K562 (cell line): ENCODE measurements around the gene USP8. TPM values are rescaled to one million over a fixed set of nuclear protein-coding genes. Genes with fewer than 3 reads are reported as not detected.

ENCODE experiments used
- CHD1 ChIP-seq: fragments of 200-600 bp; sonication (generic); IDR thresholded peaks from one replicate; pipeline ENCODE4 v1.6.1; 2012; ENCODE audit warnings: mild to moderate bottlenecking, moderate library complexity, low read length, inconsistent platforms
- EGR1 ChIP-seq: fragments of 450-650 bp; conservative IDR thresholded peaks from 2 replicates; pipeline ENCODE4 v1.6.1; 2017; ENCODE audit warnings: mild to moderate bottlenecking
- ELF1 ChIP-seq: fragments of 200-800 bp; sonication (Bioruptor generic); IDR thresholded peaks from 2 replicates; pipeline ENCODE4 v1.6.1; 2016; ENCODE audit warnings: missing genetic modification characterization, missing compliant biosample characterization
- ERF ChIP-seq: fragments of 450-650 bp; formaldehyde crosslinking; IDR thresholded peaks from 2 replicates; pipeline ENCODE4 v1.4.0; 2020; ENCODE audit warnings: mild to moderate bottlenecking, mixed read lengths
- ETV5 ChIP-seq: sonication (generic); formaldehyde crosslinking; IDR thresholded peaks from 2 replicates; pipeline ENCODE4 v1.4.0; 2020; ENCODE audit warnings: low read depth, mild to moderate bottlenecking, missing genetic modification reagents
- FOXA1 ChIP-seq: fragments of 450-650 bp; IDR thresholded peaks from 2 replicates; pipeline ENCODE4 v1.6.1; 2016; ENCODE audit warnings: mild to moderate bottlenecking, borderline replicate concordance
- GABPA ChIP-seq: fragments of 200-800 bp; sonication (Bioruptor generic); conservative IDR thresholded peaks from 2 replicates; pipeline ENCODE4 v1.6.1; 2016; ENCODE audit warnings: low read depth, missing genetic modification characterization, missing compliant biosample characterization
- GABPB1 ChIP-seq: sonication (generic); formaldehyde crosslinking; IDR thresholded peaks from 2 replicates; pipeline ENCODE4 v1.8.0; 2022; ENCODE audit warnings: mild to moderate bottlenecking, missing genetic modification reagents
- GATA2 ChIP-seq: sonication (generic); formaldehyde crosslinking; IDR thresholded peaks from 2 replicates; pipeline ENCODE4 v1.4.0; 2020; ENCODE audit warnings: mild to moderate bottlenecking, missing genetic modification reagents
- HDAC3 ChIP-seq: fragments of 450-650 bp; IDR thresholded peaks from 2 replicates; pipeline ENCODE4 v1.6.1; 2018; ENCODE audit warnings: borderline replicate concordance, mild to moderate bottlenecking, moderate library complexity; ENCODE audit not compliant: partially characterized antibody
- KHSRP ChIP-seq: fragments of 450-650 bp; IDR thresholded peaks from 2 replicates; pipeline ENCODE4 v1.6.1; 2017
- MAFF ChIP-seq: IDR thresholded peaks from 2 replicates; pipeline ENCODE4 v1.6.1; 2012; ENCODE audit warnings: low read length, improper control_type of control experiment
- NFE2 ChIP-seq: IDR thresholded peaks from 2 replicates; pipeline ENCODE4 v1.6.1; 2014; ENCODE audit warnings: antibody characterized with exemption, low read depth
- POLR2A ChIP-seq: fragments of 450-650 bp; conservative IDR thresholded peaks from 2 replicates; pipeline ENCODE4 v1.6.1; 2016
- POLR2B ChIP-seq: fragments of 450-650 bp; IDR thresholded peaks from 2 replicates; pipeline ENCODE4 v1.6.1; 2018; ENCODE audit warnings: low read depth; ENCODE audit not compliant: partially characterized antibody
- RNF2 ChIP-seq: sonication (generic); IDR thresholded peaks from 2 replicates; pipeline ENCODE4 v1.6.1; 2016
- SIRT6 ChIP-seq: IDR thresholded peaks from one replicate; pipeline ENCODE4 v1.6.1; 2012; ENCODE audit warnings: low read depth, mild to moderate bottlenecking, control low read depth, inconsistent platforms, low read length, moderate library complexity
- ZBED1 ChIP-seq: IDR thresholded peaks from 2 replicates; pipeline ENCODE4 v1.6.1; 2014
- ZFP36 ChIP-seq: fragments of 150-350 bp; IDR thresholded peaks from 2 replicates; pipeline ENCODE4 v1.6.1; 2018; ENCODE audit warnings: low read length, low read depth; ENCODE audit not compliant: partially characterized antibody
- ZKSCAN3 ChIP-seq: fragments of 250-450 bp; sonication (Bioruptor Pico); IDR thresholded peaks from 2 replicates; pipeline ENCODE4 v1.4.0; 2020
- ZNF146 ChIP-seq: IDR thresholded peaks from one replicate; pipeline ENCODE4 v1.6.1; 2018; ENCODE audit warnings: missing compliant biosample characterization; ENCODE audit not compliant: unreplicated experiment
- ZNF165 ChIP-seq: fragments of 250-450 bp; sonication (Bioruptor Pico); IDR thresholded peaks from 2 replicates; pipeline ENCODE4 v1.4.0; 2020; ENCODE audit warnings: borderline replicate concordance
- ZNF695 ChIP-seq: fragments of 450-650 bp; formaldehyde crosslinking; IDR thresholded peaks from 2 replicates; pipeline ENCODE4 v1.4.0; 2020; ENCODE audit warnings: mild to moderate bottlenecking, moderate library complexity
- ZNF766 ChIP-seq: fragments of 200-800 bp; sonication (Bioruptor generic); conservative IDR thresholded peaks from 2 replicates; pipeline ENCODE4 v1.6.1; 2016; ENCODE audit warnings: missing genetic modification characterization, missing compliant biosample characterization
- polyA plus RNA-seq, 8 experiments: library from polyadenylated mRNA; depleted of rRNA in 4 of 8; stranded (reverse) in 5 of 8; unstranded in 3 of 8; fragments of >200 nt; fragmentation: Nextera tagmentation in 2 of 8; fragmentation: Illumina TruSeq in 1 of 8; extraction: Ambion mirVana in 2 of 8; extraction: Trizol in 1 of 8; gene quantifications; 2 replicates each; pipeline versions ENCODE4 v1.2.1 to v1.2.3, GENCODE V29; 2011 to 2014; ENCODE audit warnings: inconsistent platforms in 1 of 8, missing spikeins in 1 of 8
- total RNA-seq, 7 experiments: library from RNA; depleted of rRNA in 6 of 7; stranded (reverse); fragments of >200 nt in 6 of 7; fragmentation: Illumina TruSeq in 2 of 7; extraction: Trizol in 2 of 7; gene quantifications; 2 replicates each; pipeline versions ENCODE4 v1.2.1 to v1.2.3, GENCODE V29; 2011 to 2021; ENCODE audit warnings: low replicate concordance in 1 of 7
- TF ChIP-seq, protein P1 (sequence below): IDR thresholded peaks from 2 replicates; pipeline ENCODE4 v1.6.1; 2014; ENCODE audit warnings: antibody characterized with exemption
- TF ChIP-seq, protein P2 (sequence below): sonication (generic); formaldehyde crosslinking; IDR thresholded peaks from 2 replicates; pipeline ENCODE4 v1.8.0; 2022; ENCODE audit warnings: mild to moderate bottlenecking, missing genetic modification reagents
- TF ChIP-seq, protein P3 (sequence below): fragments of 150-350 bp; conservative IDR thresholded peaks from 2 replicates; pipeline ENCODE4 v1.6.1; 2014; ENCODE audit warnings: low read length

The USP8 gene
- total and polyA plus RNA-seq, 9 of the 15 experiments (the other 6 are each of a cell fraction or from before 2014, with no cell fraction given), result 35.1 to 58.4 (median 46.1) TPM

DNA sequence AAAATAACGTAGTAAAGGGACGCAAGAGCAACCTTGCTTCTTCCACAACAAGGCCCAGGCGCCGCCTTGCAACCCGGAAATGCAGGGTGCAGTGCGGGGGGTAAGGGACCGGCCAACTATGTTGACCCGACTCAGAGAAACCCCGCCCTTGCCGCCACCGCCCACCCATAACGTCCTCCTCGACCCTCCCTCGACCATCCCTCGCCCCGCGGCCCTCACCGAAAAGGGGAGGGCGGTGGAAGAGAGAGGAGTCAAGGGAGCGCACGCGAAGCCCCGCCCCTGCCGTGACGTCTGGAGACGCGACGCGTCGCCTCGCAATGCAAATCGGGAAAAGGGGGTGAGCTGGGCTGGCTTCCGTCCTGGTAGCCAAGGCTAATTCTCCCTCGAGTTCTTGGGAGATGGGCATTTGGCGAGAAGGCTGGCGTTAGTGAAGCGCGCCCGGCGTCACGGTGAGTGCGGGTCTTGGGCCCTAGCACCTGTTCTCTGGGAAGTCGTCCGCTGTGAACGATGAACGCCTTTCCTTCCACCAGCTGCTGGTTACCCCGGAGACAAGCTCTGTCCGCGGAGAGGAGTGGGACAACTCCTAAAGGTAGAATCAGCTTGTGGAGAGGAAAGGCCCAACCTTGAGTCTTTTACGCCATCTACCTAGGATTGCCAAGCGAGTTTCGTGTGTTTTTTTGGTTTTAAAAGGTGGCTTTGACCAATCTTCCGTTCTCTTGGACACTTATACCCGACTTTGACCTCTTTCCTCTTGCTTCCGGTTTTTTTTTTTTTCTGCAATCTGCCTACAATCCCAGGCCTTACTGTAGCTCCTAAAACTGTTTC, at the start of gene USP8 (continued):
- TF ChIP-seq ZFP36 (peak; percentile 22), POLR2B (peak; percentile 87), CHD1 (no peak), ZBED1 (no peak), FOXA1 (no peak), ZNF695 (no peak), ELF1 (tag) (peak; percentile 98), GATA2 (no peak), NFE2 (no peak), KHSRP (no peak; the same call in 1 of the 2 replicates), MAFF (no peak), ETV5 (CRISPR knock-in tag) (peak; percentile 78; the same call in 1 of the 2 replicates), ZNF165 (CRISPR knock-in tag) (no peak), SIRT6 (no peak), GABPB1 (CRISPR knock-in tag) (peak; percentile 79), RNF2 (0 out of 2 replicates have a peak, but pooled peaks have one; percentile 53), ZKSCAN3 (CRISPR knock-in tag) (no peak), ZNF766 (0 out of 2 replicates have a peak, but pooled peaks have one; percentile 37), HDAC3 (no peak), POLR2A (peak; percentile 95), GABPA (peak; percentile 78), ERF (CRISPR knock-in tag) (no peak), ZNF146 (no peak), EGR1 (peak; percentile 90)
- TF ChIP-seq, protein P1, sequence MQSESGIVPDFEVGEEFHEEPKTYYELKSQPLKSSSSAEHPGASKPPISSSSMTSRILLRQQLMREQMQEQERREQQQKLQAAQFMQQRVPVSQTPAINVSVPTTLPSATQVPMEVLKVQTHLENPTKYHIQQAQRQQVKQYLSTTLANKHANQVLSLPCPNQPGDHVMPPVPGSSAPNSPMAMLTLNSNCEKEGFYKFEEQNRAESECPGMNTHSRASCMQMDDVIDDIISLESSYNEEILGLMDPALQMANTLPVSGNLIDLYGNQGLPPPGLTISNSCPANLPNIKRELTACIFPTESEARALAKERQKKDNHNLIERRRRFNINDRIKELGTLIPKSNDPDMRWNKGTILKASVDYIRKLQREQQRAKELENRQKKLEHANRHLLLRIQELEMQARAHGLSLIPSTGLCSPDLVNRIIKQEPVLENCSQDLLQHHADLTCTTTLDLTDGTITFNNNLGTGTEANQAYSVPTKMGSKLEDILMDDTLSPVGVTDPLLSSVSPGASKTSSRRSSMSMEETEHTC, result no peak
- TF ChIP-seq, protein P2, sequence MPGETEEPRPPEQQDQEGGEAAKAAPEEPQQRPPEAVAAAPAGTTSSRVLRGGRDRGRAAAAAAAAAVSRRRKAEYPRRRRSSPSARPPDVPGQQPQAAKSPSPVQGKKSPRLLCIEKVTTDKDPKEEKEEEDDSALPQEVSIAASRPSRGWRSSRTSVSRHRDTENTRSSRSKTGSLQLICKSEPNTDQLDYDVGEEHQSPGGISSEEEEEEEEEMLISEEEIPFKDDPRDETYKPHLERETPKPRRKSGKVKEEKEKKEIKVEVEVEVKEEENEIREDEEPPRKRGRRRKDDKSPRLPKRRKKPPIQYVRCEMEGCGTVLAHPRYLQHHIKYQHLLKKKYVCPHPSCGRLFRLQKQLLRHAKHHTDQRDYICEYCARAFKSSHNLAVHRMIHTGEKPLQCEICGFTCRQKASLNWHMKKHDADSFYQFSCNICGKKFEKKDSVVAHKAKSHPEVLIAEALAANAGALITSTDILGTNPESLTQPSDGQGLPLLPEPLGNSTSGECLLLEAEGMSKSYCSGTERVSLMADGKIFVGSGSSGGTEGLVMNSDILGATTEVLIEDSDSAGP, result no peak
- TF ChIP-seq, protein P3, sequence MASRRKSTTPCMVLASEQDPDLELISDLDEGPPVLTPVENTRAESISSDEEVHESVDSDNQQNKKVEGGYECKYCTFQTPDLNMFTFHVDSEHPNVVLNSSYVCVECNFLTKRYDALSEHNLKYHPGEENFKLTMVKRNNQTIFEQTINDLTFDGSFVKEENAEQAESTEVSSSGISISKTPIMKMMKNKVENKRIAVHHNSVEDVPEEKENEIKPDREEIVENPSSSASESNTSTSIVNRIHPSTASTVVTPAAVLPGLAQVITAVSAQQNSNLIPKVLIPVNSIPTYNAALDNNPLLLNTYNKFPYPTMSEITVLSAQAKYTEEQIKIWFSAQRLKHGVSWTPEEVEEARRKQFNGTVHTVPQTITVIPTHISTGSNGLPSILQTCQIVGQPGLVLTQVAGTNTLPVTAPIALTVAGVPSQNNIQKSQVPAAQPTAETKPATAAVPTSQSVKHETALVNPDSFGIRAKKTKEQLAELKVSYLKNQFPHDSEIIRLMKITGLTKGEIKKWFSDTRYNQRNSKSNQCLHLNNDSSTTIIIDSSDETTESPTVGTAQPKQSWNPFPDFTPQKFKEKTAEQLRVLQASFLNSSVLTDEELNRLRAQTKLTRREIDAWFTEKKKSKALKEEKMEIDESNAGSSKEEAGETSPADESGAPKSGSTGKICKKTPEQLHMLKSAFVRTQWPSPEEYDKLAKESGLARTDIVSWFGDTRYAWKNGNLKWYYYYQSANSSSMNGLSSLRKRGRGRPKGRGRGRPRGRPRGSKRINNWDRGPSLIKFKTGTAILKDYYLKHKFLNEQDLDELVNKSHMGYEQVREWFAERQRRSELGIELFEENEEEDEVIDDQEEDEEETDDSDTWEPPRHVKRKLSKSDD, result no peak; the same call in 1 of the 2 replicates
